GM21717 (cell line): ENCODE results near the gene ITFG2.
"Not testable (repeated sequence)": the region's sequence is repeated elsewhere in the genome, so short reads cannot be mapped to it uniquely, and the experiment has no call there.

Experiments used
- ATAC-seq: cut with Tn5 transposase; IDR thresholded peaks from one replicate; pipeline ENCODE4 v1.9.1; 2021; ENCODE audit warnings: mild to moderate bottlenecking, moderate library complexity; ENCODE audit not compliant: unreplicated experiment

ITFG2 gene

GRCh38 chr12:2858944-2859421 lies 46.5 kb downstream of the ITFG2 start:
- no peak for ATAC-seq

GRCh38 chr12:2860170-2860569 lies 47.7 kb downstream of the ITFG2 start:
- ATAC-seq = no peak

GRCh38 chr12:2862876-2863275 lies 50.4 kb downstream of the ITFG2 start:
- no peak for ATAC-seq

GRCh38 chr12:2863402-2863801 lies 50.9 kb downstream of the ITFG2 start:
- not testable (repeated sequence) for ATAC-seq

- no peak for ATAC-seq
These were observed 51.7 kb downstream of the ITFG2 start for GRCh38 chr12:2864198-2864597.

GRCh38 chr12:2868986-2869632 lies 56.6 kb downstream of the ITFG2 start:
- not testable (repeated sequence) for ATAC-seq
